ENCODE measurements around the gene UMPS. TPM values are rescaled to one million over a fixed set of nuclear protein-coding genes. Genes with fewer than 3 reads are reported as not detected.

Gene UMPS
- total RNA-seq, 1 donor from 2014 or later = 50.3 TPM

DNA sequence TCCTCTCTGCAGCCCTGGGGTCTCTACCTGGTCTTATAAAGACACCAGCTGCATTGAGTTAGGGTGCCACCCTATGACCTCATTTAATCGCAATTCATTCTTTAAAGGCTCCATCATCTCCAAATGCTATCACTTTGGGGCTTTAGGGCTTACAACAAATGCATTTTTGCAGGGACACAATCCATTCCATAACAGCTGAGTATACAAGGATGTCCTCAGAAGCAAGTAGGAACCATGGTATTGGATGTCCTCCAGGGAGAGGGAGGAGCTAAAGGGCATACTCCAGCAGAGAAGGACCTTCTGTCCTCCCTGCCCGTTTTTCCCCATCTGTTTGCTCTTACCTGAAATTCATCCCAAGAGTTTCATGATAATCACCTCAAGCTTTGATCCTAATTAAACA is 30.3 kb downstream of the UMPS start:
- Mint-ChIP-seq H3K27me3 (peaks cover 36% of the 10 kb centered on the region), H3K36me3 (ENCODE audit: insufficient read depth) (peaks cover 3% of the 10 kb centered on the region)

GRCh38 chr3:124761250-124761796 is 31.1 kb downstream of the UMPS start:
- Mint-ChIP-seq H3K27ac (no peak overlapping the region), H3K27me3 (peaks cover 29% of the 10 kb centered on the region), H3K4me1 (ENCODE audit: low read depth) (peaks cover 10% of the 10 kb centered on the region), H3K9me3 (ENCODE audit: low read depth) (no peaks in the 10 kb centered on the region), H3K4me3 (ENCODE audit: low read depth) (no peak overlapping the region), H3K36me3 (ENCODE audit: insufficient read depth) (peaks cover 5% of the 10 kb centered on the region)
- DNase-seq (ENCODE audit: low spot score, unreplicated experiment) = peak; percentile 60
- TF ChIP-seq CTCF (IDR thresholded peaks at IDR 0.05; ENCODE audit: unreplicated experiment) = peak; percentile 97

More for the DNA sequence above, 30.3 kb downstream of the UMPS start:
- Mint-ChIP-seq H3K9me3 (ENCODE audit: low read depth) (no peaks in the 10 kb centered on the region), H3K27ac (no peak overlapping the region), H3K4me1 (ENCODE audit: low read depth) (peaks cover 10% of the 10 kb centered on the region), H3K4me3 (ENCODE audit: low read depth) (no peak overlapping the region)
- no peak for TF ChIP-seq CTCF (IDR thresholded peaks at IDR 0.05; ENCODE audit: unreplicated experiment)
- no peak for DNase-seq (ENCODE audit: low spot score, unreplicated experiment)

DNA sequence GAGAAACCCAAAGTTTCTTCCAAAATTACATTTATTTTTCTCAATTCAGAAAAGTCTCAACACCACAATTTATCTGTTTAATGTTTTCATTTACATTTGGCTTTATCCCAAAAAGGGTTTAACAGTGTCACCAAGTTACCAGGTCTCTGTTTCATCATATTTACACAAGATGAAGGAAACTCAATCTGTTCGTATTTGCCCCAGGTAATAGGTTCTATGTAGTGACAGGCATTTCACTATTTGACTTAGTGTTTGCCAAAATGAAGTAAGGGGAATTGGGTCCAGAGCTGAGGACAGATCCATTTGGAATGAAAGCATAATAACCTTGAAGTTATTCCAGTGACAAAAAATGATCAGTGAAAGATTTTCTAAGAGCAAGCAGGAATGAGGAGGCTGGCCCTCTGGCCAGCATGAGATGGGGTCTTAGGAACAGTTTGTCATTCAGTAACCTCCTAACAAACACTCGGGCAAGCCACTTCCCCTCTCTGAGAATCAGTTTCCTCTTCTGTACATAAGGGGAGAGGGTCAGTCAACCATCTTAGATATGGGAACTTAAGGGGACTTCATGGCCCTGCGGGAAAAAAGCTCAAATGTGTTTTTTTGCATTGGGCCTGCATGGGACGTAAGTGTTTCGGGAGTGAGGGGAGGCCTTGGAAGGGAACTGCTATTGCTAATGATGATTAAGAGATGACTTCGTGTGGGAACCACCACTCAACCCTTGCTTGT is 31.8 kb downstream of the UMPS start:
- H3K27ac Mint-ChIP-seq = no peak overlapping the region
- H3K4me1 Mint-ChIP-seq (ENCODE audit: low read depth) = peaks cover 9% of the 10 kb centered on the region
- H3K4me3 Mint-ChIP-seq (ENCODE audit: low read depth) = no peak overlapping the region
- DNase-seq (ENCODE audit: low spot score, unreplicated experiment) = no peak
- no peaks in the 10 kb centered on the region for H3K9me3 Mint-ChIP-seq (ENCODE audit: low read depth)
- TF ChIP-seq CTCF (IDR thresholded peaks at IDR 0.05; ENCODE audit: unreplicated experiment) = no peak
- H3K36me3 Mint-ChIP-seq (ENCODE audit: insufficient read depth) = peaks cover 5% of the 10 kb centered on the region
- H3K27me3 Mint-ChIP-seq = peaks cover 22% of the 10 kb centered on the region

GRCh38 chr3:124762661-124763011 is 32.4 kb downstream of the UMPS start:
- no peak for DNase-seq (ENCODE audit: low spot score, unreplicated experiment)
- Mint-ChIP-seq H3K4me3 (ENCODE audit: low read depth) (no peak overlapping the region), H3K27me3 (peaks cover 16% of the 10 kb centered on the region), H3K9me3 (ENCODE audit: low read depth) (no peaks in the 10 kb centered on the region), H3K4me1 (ENCODE audit: low read depth) (peaks cover 5% of the 10 kb centered on the region), H3K27ac (no peak overlapping the region), H3K36me3 (ENCODE audit: insufficient read depth) (peaks cover 5% of the 10 kb centered on the region)
- no peak for TF ChIP-seq CTCF (IDR thresholded peaks at IDR 0.05; ENCODE audit: unreplicated experiment)

- H3K27ac Mint-ChIP-seq = peak overlapping the region; percentile 30
- DNase-seq (ENCODE audit: low spot score, unreplicated experiment) = no peak
- no peaks in the 10 kb centered on the region for H3K9me3 Mint-ChIP-seq (ENCODE audit: low read depth)
- TF ChIP-seq CTCF (IDR thresholded peaks at IDR 0.05; ENCODE audit: unreplicated experiment) = no peak
- peaks cover 5% of the 10 kb centered on the region for H3K36me3 Mint-ChIP-seq (ENCODE audit: insufficient read depth)
- H3K4me3 Mint-ChIP-seq (ENCODE audit: low read depth) = no peak overlapping the region
- peaks cover 3% of the 10 kb centered on the region for H3K4me1 Mint-ChIP-seq (ENCODE audit: low read depth)
- peaks cover 10% of the 10 kb centered on the region for H3K27me3 Mint-ChIP-seq
Observed at GRCh38 chr3:124763206-124763605, 33.0 kb downstream of the UMPS start.

Data from progenitor cell of endocrine pancreas (in vitro differentiated cells).